ENCODE data around the gene EIF4A3. TPM values are rescaled to one million over a fixed set of nuclear protein-coding genes. Genes with fewer than 3 reads are reported as not detected.

Gene EIF4A3
- total RNA-seq, 1 donor from 2014 or later = 77.2 TPM

DNA sequence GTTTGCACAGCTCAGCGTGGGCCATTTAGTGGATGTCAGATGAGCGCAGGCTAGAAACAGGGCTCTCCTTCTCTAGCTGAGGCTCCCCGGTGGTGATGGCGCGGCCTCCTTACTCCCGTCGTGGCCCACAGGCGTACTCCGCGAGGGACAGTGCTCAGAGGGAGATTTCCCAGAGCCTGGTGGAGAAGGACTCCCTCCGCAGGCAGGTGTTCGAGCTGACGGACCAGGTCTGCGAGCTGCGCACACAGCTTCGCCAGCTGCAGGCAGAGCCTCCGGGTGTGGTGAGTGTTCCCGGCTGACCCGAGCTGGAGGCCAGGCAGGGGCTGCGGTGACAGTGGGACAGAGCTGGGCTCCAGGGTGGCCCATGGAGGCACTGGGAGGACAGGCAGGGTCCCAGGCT lies 44.3 kb upstream of the EIF4A3 start:
- Mint-ChIP-seq H3K4me1 (peaks cover 7% of the 10 kb centered on the region), H3K36me3 (no peaks in the 10 kb centered on the region), H3K27ac (no peak overlapping the region), H3K4me3 (no peak overlapping the region), H3K9me3 (no peaks in the 10 kb centered on the region), H3K27me3 (ENCODE audit: low read depth) (no peaks in the 10 kb centered on the region)
- TF ChIP-seq, protein P1, sequence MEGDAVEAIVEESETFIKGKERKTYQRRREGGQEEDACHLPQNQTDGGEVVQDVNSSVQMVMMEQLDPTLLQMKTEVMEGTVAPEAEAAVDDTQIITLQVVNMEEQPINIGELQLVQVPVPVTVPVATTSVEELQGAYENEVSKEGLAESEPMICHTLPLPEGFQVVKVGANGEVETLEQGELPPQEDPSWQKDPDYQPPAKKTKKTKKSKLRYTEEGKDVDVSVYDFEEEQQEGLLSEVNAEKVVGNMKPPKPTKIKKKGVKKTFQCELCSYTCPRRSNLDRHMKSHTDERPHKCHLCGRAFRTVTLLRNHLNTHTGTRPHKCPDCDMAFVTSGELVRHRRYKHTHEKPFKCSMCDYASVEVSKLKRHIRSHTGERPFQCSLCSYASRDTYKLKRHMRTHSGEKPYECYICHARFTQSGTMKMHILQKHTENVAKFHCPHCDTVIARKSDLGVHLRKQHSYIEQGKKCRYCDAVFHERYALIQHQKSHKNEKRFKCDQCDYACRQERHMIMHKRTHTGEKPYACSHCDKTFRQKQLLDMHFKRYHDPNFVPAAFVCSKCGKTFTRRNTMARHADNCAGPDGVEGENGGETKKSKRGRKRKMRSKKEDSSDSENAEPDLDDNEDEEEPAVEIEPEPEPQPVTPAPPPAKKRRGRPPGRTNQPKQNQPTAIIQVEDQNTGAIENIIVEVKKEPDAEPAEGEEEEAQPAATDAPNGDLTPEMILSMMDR (IDR thresholded peaks at IDR 0.05; ENCODE audit: unreplicated experiment) = no peak
- DNase-seq (ENCODE audit: low spot score in 2 of 2, unreplicated experiment in 2 of 2) = no peak

DNA sequence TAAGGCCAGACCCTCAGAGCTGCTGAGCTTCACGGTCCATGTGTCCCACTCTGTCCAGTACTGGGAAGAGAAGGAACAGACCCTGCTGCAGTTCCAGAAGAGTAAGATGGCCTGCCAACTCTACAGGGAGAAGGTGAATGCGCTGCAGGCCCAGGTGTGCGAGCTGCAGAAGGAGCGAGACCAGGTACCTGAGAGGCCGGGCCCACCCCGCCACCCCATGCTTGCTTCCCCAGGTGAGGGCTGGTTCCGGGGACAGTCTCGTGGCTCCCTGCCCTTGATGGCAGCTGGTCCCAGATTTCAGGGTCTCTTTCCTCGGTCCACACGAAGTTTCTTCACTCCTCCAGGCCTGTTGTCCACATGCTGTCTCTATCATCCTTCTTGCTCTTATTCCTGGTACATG lies 43.8 kb upstream of the EIF4A3 start:
- TF ChIP-seq, protein P1 (IDR thresholded peaks at IDR 0.05; ENCODE audit: unreplicated experiment) = no peak
- Mint-ChIP-seq H3K4me1 (peaks cover 7% of the 10 kb centered on the region), H3K27me3 (ENCODE audit: low read depth) (no peaks in the 10 kb centered on the region), H3K9me3 (no peaks in the 10 kb centered on the region), H3K27ac (no peak overlapping the region), H3K36me3 (no peaks in the 10 kb centered on the region), H3K4me3 (no peak overlapping the region)
- DNase-seq (ENCODE audit: low spot score in 2 of 2, unreplicated experiment in 2 of 2) = no peak

DNA sequence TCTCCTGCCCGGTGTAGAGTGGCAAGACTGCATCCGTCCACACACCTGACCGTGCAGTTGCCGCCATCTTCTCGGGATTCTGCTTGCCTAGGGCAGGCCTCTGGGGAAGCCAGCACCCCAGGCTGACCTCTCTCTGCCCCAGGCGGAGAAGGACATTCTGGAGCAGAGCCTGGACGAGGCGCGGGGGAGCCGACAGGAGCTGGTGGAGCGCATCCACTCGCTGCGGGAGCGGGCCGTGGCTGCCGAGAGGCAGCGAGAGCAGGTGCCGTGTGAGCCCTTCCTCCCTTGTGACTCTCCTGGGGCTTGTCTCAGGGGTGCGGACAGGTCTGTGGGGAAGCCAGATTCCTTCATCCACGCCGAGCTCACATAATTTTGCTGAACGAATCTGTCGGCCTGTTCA lies 42.7 kb upstream of the EIF4A3 start:
- H3K36me3 Mint-ChIP-seq = no peaks in the 10 kb centered on the region
- TF ChIP-seq, protein P1 (IDR thresholded peaks at IDR 0.05; ENCODE audit: unreplicated experiment) = no peak

DNA sequence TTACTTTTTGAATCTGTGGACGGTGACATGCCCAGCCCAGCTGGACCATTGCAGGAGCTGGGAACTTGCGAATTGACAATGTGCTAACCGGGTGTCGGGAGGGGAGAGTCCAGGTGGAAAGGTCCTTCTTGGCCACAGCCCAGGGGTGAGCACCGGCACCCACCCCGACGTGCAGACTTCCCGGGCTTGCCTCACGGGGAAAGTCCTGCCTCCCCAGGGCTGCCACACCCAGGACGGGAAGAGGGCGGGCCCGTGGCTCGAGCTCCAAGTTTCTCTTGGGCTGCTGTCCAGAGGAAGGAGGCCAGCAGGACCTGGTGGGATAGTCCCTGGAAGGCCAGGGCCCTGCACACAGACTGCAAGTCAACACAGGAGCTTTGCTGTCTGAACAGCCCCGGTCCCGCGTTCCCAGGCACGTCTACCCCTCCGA lies 40.6 kb upstream of the EIF4A3 start:
- Mint-ChIP-seq H3K27me3 (ENCODE audit: low read depth) (no peaks in the 10 kb centered on the region), H3K36me3 (no peaks in the 10 kb centered on the region), H3K4me3 (no peak overlapping the region), H3K27ac (no peak overlapping the region), H3K9me3 (no peaks in the 10 kb centered on the region), H3K4me1 (peaks cover 7% of the 10 kb centered on the region)
- TF ChIP-seq, protein P1 (IDR thresholded peaks at IDR 0.05; ENCODE audit: unreplicated experiment) = no peak
- DNase-seq (ENCODE audit: low spot score in 2 of 2, unreplicated experiment in 2 of 2) = no peak

More for the DNA sequence above, 42.7 kb upstream of the EIF4A3 start:
- no peak overlapping the region for H3K4me3 Mint-ChIP-seq
- no peaks in the 10 kb centered on the region for H3K27me3 Mint-ChIP-seq (ENCODE audit: low read depth)
- no peaks in the 10 kb centered on the region for H3K9me3 Mint-ChIP-seq
- no peak overlapping the region for H3K27ac Mint-ChIP-seq
- H3K4me1 Mint-ChIP-seq = peaks cover 7% of the 10 kb centered on the region
- DNase-seq (ENCODE audit: low spot score in 2 of 2, unreplicated experiment in 2 of 2) = no peak

GRCh38 chr17:80187090-80187489 lies 40.2 kb upstream of the EIF4A3 start:
- Mint-ChIP-seq H3K9me3 (no peaks in the 10 kb centered on the region), H3K4me3 (no peak overlapping the region), H3K27ac (no peak overlapping the region), H3K36me3 (no peaks in the 10 kb centered on the region), H3K27me3 (ENCODE audit: low read depth) (no peaks in the 10 kb centered on the region), H3K4me1 (peaks cover 5% of the 10 kb centered on the region)
- TF ChIP-seq, protein P1 (IDR thresholded peaks at IDR 0.05; ENCODE audit: unreplicated experiment) = no peak
- DNase-seq (ENCODE audit: low spot score in 2 of 2, unreplicated experiment in 2 of 2) = no peak

GRCh38 chr17:80185968-80186367 lies 39.0 kb upstream of the EIF4A3 start:
- Mint-ChIP-seq H3K4me3 (no peak overlapping the region), H3K9me3 (no peaks in the 10 kb centered on the region), H3K36me3 (no peaks in the 10 kb centered on the region), H3K27ac (no peak overlapping the region), H3K27me3 (ENCODE audit: low read depth) (no peaks in the 10 kb centered on the region), H3K4me1 (no peaks in the 10 kb centered on the region)
- TF ChIP-seq, protein P1 (IDR thresholded peaks at IDR 0.05; ENCODE audit: unreplicated experiment) = no peak
- no peak for DNase-seq (ENCODE audit: low spot score in 2 of 2, unreplicated experiment in 2 of 2)

Data from mesothelial cell of epicardium (in vitro differentiated cells).